Measurements from ENCODE around the gene ABCF1. TPM values are rescaled to one million over a fixed set of nuclear protein-coding genes. Genes with fewer than 3 reads are reported as not detected.
A peak's percentile ranks its signal among the peaks of the same experiment; 100 is the strongest.

ABCF1 gene
- total and polyA plus RNA-seq, 5 experiments from 2014 or later, result 19.1 to 71.3 (median 43.1) TPM

GRCh38 chr6:30603961-30604360 lies 32.7 kb downstream of the ABCF1 start:
- no peaks in the 10 kb centered on the region for H3K27me3 Mint-ChIP-seq
- DNase-seq (no peak), ATAC-seq (no peak)
- POLR2A ChIA-PET, result interaction anchor here (0.6 to 4.6 kb wide), 3 partner anchors 10 to 91 kb away, joined by 3 to 40 read pairs (median 6); no protein-coding TSS in a partner anchor
- peaks cover 27 to 49% (median 47%) of the 10 kb centered on the region in 4 donors for H3K4me1 Mint-ChIP-seq
- peak overlapping the region in 4 of 10 donors; percentile 32 to 73 (median 62) for H3K27ac Mint-ChIP-seq
- no peak overlapping the region for H3K4me3 Mint-ChIP-seq
- peaks cover 8 to 86% (median 29%) of the 10 kb centered on the region in 3 donors for H3K36me3 Mint-ChIP-seq
- no peaks in the 10 kb centered on the region for H3K9me3 Mint-ChIP-seq

GRCh38 chr6:30610065-30610464 lies 38.8 kb downstream of the ABCF1 start:
- H3K27ac Mint-ChIP-seq, result peak overlapping the region; percentile 73 to 100 (median 90)
- H3K36me3 Mint-ChIP-seq, result peaks cover 5 to 59% (median 13%) of the 10 kb centered on the region in 3 donors
- H3K4me1 Mint-ChIP-seq, result peaks cover 40 to 83% (median 77%) of the 10 kb centered on the region in 4 donors
- no peak overlapping the region for H3K4me3 Mint-ChIP-seq
- POLR2A ChIA-PET, result interaction anchor here (0.8 to 1.8 kb wide), 9 partner anchors 9 to 124 kb away, joined by 3 to 8 read pairs (median 4); partner anchors contain the start of gene PRR3
- ATAC-seq (no peak), DNase-seq (no peak)
- H3K9me3 Mint-ChIP-seq, result no peaks in the 10 kb centered on the region
- no peaks in the 10 kb centered on the region for H3K27me3 Mint-ChIP-seq

- DNase-seq (no peak), ATAC-seq (no peak)
- Mint-ChIP-seq H3K27ac (peak overlapping the region; percentile 5 to 100 (median 88)), H3K9me3 (no peaks in the 10 kb centered on the region), H3K4me1 (peaks cover 40 to 81% (median 73%) of the 10 kb centered on the region in 4 donors), H3K4me3 (no peak overlapping the region), H3K36me3 (peaks cover 15 to 59% (median 18%) of the 10 kb centered on the region in 3 donors), H3K27me3 (no peaks in the 10 kb centered on the region)
- POLR2A ChIA-PET, result interaction anchor here (0.9 to 4.7 kb wide), 9 partner anchors 10 to 125 kb away, joined by 3 to 70 read pairs (median 5); partner anchors contain the start of genes ABCF1 and PRR3
Observed at GRCh38 chr6:30611150-30611855, 40.1 kb downstream of the ABCF1 start.

- Mint-ChIP-seq H3K36me3 (peaks cover 18 to 59% (median 21%) of the 10 kb centered on the region in 3 donors), H3K9me3 (no peaks in the 10 kb centered on the region), H3K4me3 (peak overlapping the region in 1 of 10 donors; percentile 4), H3K27ac (peak overlapping the region; percentile 5 to 100 (median 88)), H3K4me1 (peaks cover 37 to 81% (median 69%) of the 10 kb centered on the region in 4 donors), H3K27me3 (no peaks in the 10 kb centered on the region)
- POLR2A ChIA-PET, result interaction anchor here (0.9 to 4.7 kb wide), 7 partner anchors 12 to 109 kb away, joined by 3 to 78 read pairs (median 8); partner anchors contain the start of genes ABCF1, GNL1, PRR3 and TUBB
- DNase-seq, result no peak
- no peak for ATAC-seq
Observed at GRCh38 chr6:30611856-30612194, 40.6 kb downstream of the ABCF1 start.

- peaks cover 0 to 3% (median 0%) of the 10 kb centered on the region in 9 donors for H3K9me3 Mint-ChIP-seq
- H3K27ac Mint-ChIP-seq, result peak overlapping the region; percentile 5 to 100 (median 88)
- peaks cover 22 to 60% (median 24%) of the 10 kb centered on the region in 3 donors for H3K36me3 Mint-ChIP-seq
- POLR2A ChIA-PET, result interaction anchor here (0.5 to 4.7 kb wide), 9 partner anchors 13 to 122 kb away, joined by 3 to 78 read pairs (median 5); partner anchors contain the start of genes ABCF1, GNL1, PRR3 and TUBB
- peaks cover 0 to 2% (median 0%) of the 10 kb centered on the region in 5 donors for H3K27me3 Mint-ChIP-seq
- peak overlapping the region in 2 of 10 donors; percentile 4 to 55 for H3K4me3 Mint-ChIP-seq
- no peak for ATAC-seq
- H3K4me1 Mint-ChIP-seq, result peaks cover 39 to 84% (median 68%) of the 10 kb centered on the region in 4 donors
- no peak for DNase-seq
Observed at GRCh38 chr6:30612213-30612612, 41.0 kb downstream of the ABCF1 start.

- Mint-ChIP-seq H3K36me3 (peaks cover 22 to 55% (median 23%) of the 10 kb centered on the region in 3 donors), H3K27ac (peak overlapping the region; percentile 99 to 100 (median 100)), H3K9me3 (peaks cover 0 to 3% (median 0%) of the 10 kb centered on the region in 9 donors), H3K4me3 (peak overlapping the region in 2 of 10 donors; percentile 28 to 43), H3K4me1 (peaks cover 38 to 80% (median 64%) of the 10 kb centered on the region in 4 donors), H3K27me3 (peaks cover 0 to 8% (median 0%) of the 10 kb centered on the region in 5 donors)
- POLR2A ChIA-PET, result interaction anchor here (0.5 to 4.7 kb wide), 17 partner anchors 8 to 127 kb away, joined by 3 to 78 read pairs (median 10); partner anchors contain the start of genes ABCF1, ATAT1, GNL1 and PRR3
- DNase-seq (no peak), ATAC-seq (no peak)
Observed at GRCh38 chr6:30612687-30613248, 41.5 kb downstream of the ABCF1 start.

GRCh38 chr6:30613251-30614043 lies 42.2 kb downstream of the ABCF1 start:
- Mint-ChIP-seq H3K4me1 (peaks cover 37 to 81% (median 65%) of the 10 kb centered on the region in 4 donors), H3K36me3 (peaks cover 22 to 48% (median 23%) of the 10 kb centered on the region in 3 donors), H3K4me3 (peak overlapping the region; percentile 57 to 100 (median 98)), H3K27me3 (peaks cover 0 to 8% (median 0%) of the 10 kb centered on the region in 5 donors), H3K27ac (peak overlapping the region; percentile 99 to 100 (median 100)), H3K9me3 (peaks cover 0 to 3% (median 0%) of the 10 kb centered on the region in 9 donors)
- POLR2A ChIA-PET, result interaction anchor here (0.6 to 4.7 kb wide), 20 partner anchors 8 to 149 kb away, joined by 3 to 78 read pairs (median 12); partner anchors contain the start of genes ABCF1, ATAT1, C6orf136 and GNL1
- DNase-seq (no peak), ATAC-seq (no peak)

- POLR2A ChIA-PET, result interaction anchor here (0.6 to 4.7 kb wide), 46 partner anchors 9 to 1209 kb away, joined by 3 to 78 read pairs (median 6); partner anchors contain the start of genes ABCF1, ATAT1, C6orf136 and GNL1
- H3K27ac Mint-ChIP-seq, result peak overlapping the region; percentile 99 to 100 (median 100)
- H3K27me3 Mint-ChIP-seq, result peaks cover 0 to 8% (median 0%) of the 10 kb centered on the region in 5 donors
- H3K4me3 Mint-ChIP-seq, result peak overlapping the region; percentile 92 to 100 (median 99)
- peaks cover 35 to 82% (median 65%) of the 10 kb centered on the region in 4 donors for H3K4me1 Mint-ChIP-seq
- DNase-seq, result peak in 2 of 10 donors; percentile 26 to 34
- peaks cover 0 to 3% (median 0%) of the 10 kb centered on the region in 9 donors for H3K9me3 Mint-ChIP-seq
- no peak for ATAC-seq
- peaks cover 22 to 43% (median 23%) of the 10 kb centered on the region in 3 donors for H3K36me3 Mint-ChIP-seq
Observed at GRCh38 chr6:30614044-30614842, 43.0 kb downstream of the ABCF1 start.

GRCh38 chr6:30614843-30615218 lies 43.6 kb downstream of the ABCF1 start:
- Mint-ChIP-seq H3K9me3 (peaks cover 0 to 3% (median 0%) of the 10 kb centered on the region in 9 donors), H3K4me1 (peaks cover 33 to 82% (median 65%) of the 10 kb centered on the region in 4 donors), H3K36me3 (peaks cover 22 to 45% (median 23%) of the 10 kb centered on the region in 3 donors), H3K27ac (peak overlapping the region; percentile 99 to 100 (median 100)), H3K4me3 (peak overlapping the region; percentile 92 to 100 (median 99)), H3K27me3 (peaks cover 0 to 8% (median 0%) of the 10 kb centered on the region in 5 donors)
- ATAC-seq (peak; percentile 63), DNase-seq (peak; percentile 54 to 95 (median 88))
- POLR2A ChIA-PET, result interaction anchor here (0.6 to 4.7 kb wide), 46 partner anchors 10 to 1208 kb away, joined by 3 to 78 read pairs (median 6); partner anchors contain the start of genes ABCF1, ATAT1, C6orf136 and GNL1

GRCh38 chr6:30615219-30615957 lies 44.1 kb downstream of the ABCF1 start:
- DNase-seq, result peak in 7 of 10 donors; percentile 18 to 68 (median 39)
- Mint-ChIP-seq H3K4me1 (peaks cover 30 to 77% (median 59%) of the 10 kb centered on the region in 4 donors), H3K36me3 (peaks cover 22 to 48% (median 23%) of the 10 kb centered on the region in 3 donors), H3K4me3 (peak overlapping the region; percentile 92 to 100 (median 99)), H3K9me3 (peaks cover 0 to 3% (median 0%) of the 10 kb centered on the region in 9 donors), H3K27ac (peak overlapping the region; percentile 99 to 100 (median 100)), H3K27me3 (peaks cover 0 to 8% (median 0%) of the 10 kb centered on the region in 5 donors)
- no peak for ATAC-seq
- POLR2A ChIA-PET, result interaction anchor here (0.6 to 4.7 kb wide), 52 partner anchors 10 to 1208 kb away, joined by 3 to 78 read pairs (median 5); partner anchors contain the start of genes ABCF1, ATAT1, C6orf136 and DHX16
